WTC11 (cell line): Measurements from ENCODE around the gene SNX21. TPM values are rescaled to one million over a fixed set of nuclear protein-coding genes. Genes with fewer than 3 reads are reported as not detected.

ENCODE experiments used
- ATAC-seq: fragments of 200-7000 bp; cut with Tn5 transposase; 2 replicates; pipeline ENCODE4 v1.10.0; 2021; ENCODE audit warnings: mild to moderate bottlenecking, moderate library complexity
- CTCF ChIA-PET: fragments of 300-600 bp; sonication (Branson Sonifier 250); formaldehyde crosslinking; loops from one replicate; lab custom pipeline; 2021; ENCODE audit warnings: antibody characterized with exemption; lab: Charles Lee
- POLR2A ChIA-PET: fragments of 350-600 bp; sonication (Branson Sonifier 250); formaldehyde crosslinking; loops from one replicate; lab custom pipeline; 2021; ENCODE audit warnings: antibody characterized with exemption; lab: Charles Lee
- DNase-seq: peaks from one replicate; pipeline ENCODE4 v3.0.0; 2021; ENCODE audit warnings: low spot score
- H3K27ac Mint-ChIP-seq: 2 replicates; pipeline ENCODE4 v1.8.0; 2021; ENCODE audit warnings: mixed read lengths
- H3K27me3 Mint-ChIP-seq: 2 replicates; pipeline ENCODE4 v1.8.0; 2021; ENCODE audit warnings: low read depth, mild to moderate bottlenecking, moderate library complexity, mixed read lengths
- H3K36me3 Mint-ChIP-seq: 2 replicates; pipeline ENCODE4 v1.8.0; 2021; ENCODE audit warnings: mixed read lengths
- H3K4me1 Mint-ChIP-seq: 2 replicates; pipeline ENCODE4 v1.8.0; 2022; ENCODE audit warnings: mixed read lengths
- H3K4me3 Mint-ChIP-seq: 2 replicates; pipeline ENCODE4 v1.8.0; 2021; ENCODE audit warnings: mild to moderate bottlenecking, moderate library complexity, mixed read lengths
- H3K9me3 Mint-ChIP-seq: 2 replicates; pipeline ENCODE4 v1.8.0; 2021; ENCODE audit warnings: mixed read lengths
- AFF4 ChIP-seq: sonication (generic); formaldehyde crosslinking; IDR thresholded peaks from 2 replicates; pipeline ENCODE4 v1.8.1; 2023; ENCODE audit warnings: mild to moderate bottlenecking, missing genetic modification reagents, borderline replicate concordance
- ATF6 ChIP-seq: sonication (generic); formaldehyde crosslinking; IDR thresholded peaks from 2 replicates; pipeline ENCODE4 v1.8.1; 2023; ENCODE audit warnings: mild to moderate bottlenecking, missing genetic modification reagents
- JUN ChIP-seq: sonication (generic); formaldehyde crosslinking; IDR thresholded peaks from 2 replicates; pipeline ENCODE4 v1.8.0; 2023; ENCODE audit warnings: mild to moderate bottlenecking, missing genetic modification reagents
- MAX ChIP-seq: sonication (generic); formaldehyde crosslinking; IDR thresholded peaks from 2 replicates; pipeline ENCODE4 v1.8.0; 2022; ENCODE audit warnings: mild to moderate bottlenecking, missing genetic modification reagents
- MLX ChIP-seq: sonication (generic); formaldehyde crosslinking; IDR thresholded peaks from 2 replicates; pipeline ENCODE4 v1.8.1; 2023; ENCODE audit warnings: mild to moderate bottlenecking, missing genetic modification reagents, moderate library complexity
- OVOL2 ChIP-seq: fragments of 250-450 bp; sonication (Bioruptor Pico); IDR thresholded peaks from 2 replicates; pipeline ENCODE4 v1.9.0; 2021; ENCODE audit warnings: mild to moderate bottlenecking, borderline replicate concordance
- PREB ChIP-seq: sonication (generic); formaldehyde crosslinking; IDR thresholded peaks from 2 replicates; pipeline ENCODE4 v1.8.1; 2022; ENCODE audit warnings: mild to moderate bottlenecking, missing genetic modification reagents, moderate library complexity, borderline replicate concordance
- PRRX2 ChIP-seq: fragments of 250-450 bp; sonication (Bioruptor Pico); IDR thresholded peaks from 2 replicates; pipeline ENCODE4 v1.8.0; 2021; ENCODE audit warnings: mild to moderate bottlenecking
- USF2 ChIP-seq: sonication (generic); formaldehyde crosslinking; IDR thresholded peaks from 2 replicates; pipeline ENCODE4 v1.8.1; 2023; ENCODE audit warnings: mild to moderate bottlenecking, missing genetic modification reagents, moderate library complexity
- ZNF232 ChIP-seq: sonication (generic); formaldehyde crosslinking; IDR thresholded peaks from 2 replicates; pipeline ENCODE4 v1.8.0; 2022; ENCODE audit warnings: mild to moderate bottlenecking, missing genetic modification reagents
- ZNF281 ChIP-seq: sonication (generic); formaldehyde crosslinking; IDR thresholded peaks from 2 replicates; pipeline ENCODE4 v1.8.0; 2023; ENCODE audit warnings: mild to moderate bottlenecking, missing genetic modification reagents
- ZNF317 ChIP-seq: sonication (generic); formaldehyde crosslinking; IDR thresholded peaks from 2 replicates; pipeline ENCODE4 v1.8.1; 2023; ENCODE audit warnings: low read depth, mild to moderate bottlenecking, moderate library complexity, missing genetic modification reagents, borderline replicate concordance
- total RNA-seq: library from RNA; stranded (reverse); gene quantifications from 3 replicates; pipeline ENCODE4 v1.2.3, GENCODE V29; 2021

Gene SNX21
- total RNA-seq, 1 experiment from 2014 or later: 17.9 TPM

- TF ChIP-seq AFF4 (no peak), OVOL2 (CRISPR knock-in tag) (no peak), MLX (CRISPR knock-in tag) (no peak), PREB (no peak), ATF6 (CRISPR knock-in tag) (no peak), ZNF281 (CRISPR knock-in tag) (no peak)
These were observed 9.9 kb downstream of the SNX21 start (continued) for GRCh38 chr20:45843506-45843905.

GRCh38 chr20:45845452-45845851, 11.9 kb downstream of the SNX21 start:
- no peak for DNase-seq
- no peak overlapping the region for H3K27ac Mint-ChIP-seq
- TF ChIP-seq PRRX2 (CRISPR knock-in tag) (no peak), JUN (CRISPR knock-in tag) (no peak)
- TF ChIP-seq, all 79 proteins: peak for 0
- ChIA-PET POLR2A (interaction anchor here (0.6 kb wide), 1 partner anchor 45 kb away, joined by 4 read pairs; no protein-coding TSS in a partner anchor), CTCF (interaction anchor here (1.0 kb wide), 1 partner anchor 21 kb away, joined by 3 read pairs; no protein-coding TSS in a partner anchor)
- Mint-ChIP-seq H3K27me3 (no peaks in the 10 kb centered on the region), H3K4me1 (no peaks in the 10 kb centered on the region), H3K4me3 (no peak overlapping the region), H3K9me3 (no peaks in the 10 kb centered on the region), H3K36me3 (peaks cover 38% of the 10 kb centered on the region)
- ATAC-seq: peak; percentile 27; the same call in 1 of the 2 replicates

- ATAC-seq (no peak), DNase-seq (no peak)
- no peaks in the 10 kb centered on the region for H3K27me3 Mint-ChIP-seq
- H3K4me3 Mint-ChIP-seq: no peak overlapping the region
- peaks cover 34% of the 10 kb centered on the region for H3K36me3 Mint-ChIP-seq
- H3K4me1 Mint-ChIP-seq: peaks cover 22% of the 10 kb centered on the region
- H3K27ac Mint-ChIP-seq: peak overlapping the region; percentile 69; the same call in 1 of the 2 replicates
- H3K9me3 Mint-ChIP-seq: no peaks in the 10 kb centered on the region
- ChIA-PET CTCF (interaction anchor here (2.0 kb wide), 1 partner anchor 41 kb away, joined by 4 read pairs; no protein-coding TSS in a partner anchor), POLR2A (no interaction called here)
- no peak for TF ChIP-seq ZNF281 (CRISPR knock-in tag)
- no peak for TF ChIP-seq PREB
- no peak for TF ChIP-seq USF2 (CRISPR knock-in tag)
- no peak for TF ChIP-seq ZNF317 (CRISPR knock-in tag)
- no peak for TF ChIP-seq MAX (CRISPR knock-in tag)
- no peak for TF ChIP-seq ZNF232 (CRISPR knock-in tag)
These were observed 14.8 kb downstream of the SNX21 start for GRCh38 chr20:45848421-45848820.
